ENCODE data around the gene HDAC4. TPM values are rescaled to one million over a fixed set of nuclear protein-coding genes. Genes with fewer than 3 reads are reported as not detected.

HDAC4 gene
- total RNA-seq, 1 experiment from 2014 or later = 47.6 TPM

- Histone ChIP-seq H3K9ac (ENCODE audit: low read length) (no peak overlapping the region), H3K4me2 (ENCODE audit: low read length) (no peak overlapping the region), H3K27me3 (ENCODE audit: insufficient read depth, low read length) (peaks cover 15% of the 10 kb centered on the region; the same call in 1 of the 2 replicates), H3K9me2 (ENCODE audit: insufficient read depth) (no peaks in the 10 kb centered on the region), H3K4me3 (replicated peaks in 1 of 2; ENCODE audit: low read depth in 1 of 2, low read length in 2 of 2) (no peak overlapping the region), H3K36me3 (ENCODE audit: control insufficient read depth in 1 of 2, insufficient read depth in 2 of 2, low read length in 2 of 2) (no peaks in the 10 kb centered on the region), H2AFZ (ENCODE audit: low read depth, low read length, poor library complexity, severe bottlenecking) (no peak overlapping the region), H3K27ac (ENCODE audit: low read depth, low read length) (no peak overlapping the region), H3K4me1 (ENCODE audit: control insufficient read depth in 1 of 2, insufficient read depth in 2 of 2, low read length in 2 of 2) (no peaks in the 10 kb centered on the region), H3K79me2 (ENCODE audit: insufficient read depth, low read length) (no peaks in the 10 kb centered on the region), H3K9me3 (ENCODE audit: control insufficient read depth in 1 of 2, insufficient read depth in 1 of 2, low read depth in 1 of 2, low read length in 2 of 2) (no peaks in the 10 kb centered on the region), H4K20me1 (ENCODE audit: insufficient read depth) (no peaks in the 10 kb centered on the region)
- BruUV-seq (replicated peaks) = no TSS peak
- ChIA-PET POLR2A (no interaction called here), CTCF (no interaction called here), RAD21 (ENCODE audit: low non-redundant PET in 1 of 2, low total read pairs in 2 of 2, uncharacterized antibody in 2 of 2, unreplicated experiment in 2 of 2) (no interaction called here)
- intact Hi-C loops (cut with micrococcal nuclease) = no loop called here
- ATAC-seq = no peak
- no peak for DNase-seq (ENCODE audit: low read depth, low spot score)
- TF ChIP-seq CEBPB (IDR thresholded peaks at IDR 0.05; ENCODE audit: low read depth) = no peak
These were observed 376.6 kb downstream of the HDAC4 start for GRCh38 chr2:239024226-239024625.

- H3K36me3 ChIP-seq (ENCODE audit: control insufficient read depth in 1 of 2, insufficient read depth in 2 of 2, low read length in 2 of 2) = no peaks in the 10 kb centered on the region
- H4K20me1 ChIP-seq (ENCODE audit: insufficient read depth) = no peaks in the 10 kb centered on the region
- ChIA-PET RAD21 (ENCODE audit: low non-redundant PET in 1 of 2, low total read pairs in 2 of 2, uncharacterized antibody in 2 of 2, unreplicated experiment in 2 of 2) (no interaction called here), CTCF (no interaction called here), POLR2A (no interaction called here)
- intact Hi-C loops (cut with micrococcal nuclease) = no loop called here
- H3K9ac ChIP-seq (ENCODE audit: low read length) = no peak overlapping the region
- peaks cover 15% of the 10 kb centered on the region; the same call in 1 of the 2 replicates for H3K27me3 ChIP-seq (ENCODE audit: insufficient read depth, low read length)
- no peak overlapping the region for H3K4me2 ChIP-seq (ENCODE audit: low read length)
- no peaks in the 10 kb centered on the region for H3K9me3 ChIP-seq (ENCODE audit: control insufficient read depth in 1 of 2, insufficient read depth in 1 of 2, low read depth in 1 of 2, low read length in 2 of 2)
- ATAC-seq (no peak), DNase-seq (ENCODE audit: low read depth, low spot score) (no peak)
- H3K4me1 ChIP-seq (ENCODE audit: control insufficient read depth in 1 of 2, insufficient read depth in 2 of 2, low read length in 2 of 2) = no peaks in the 10 kb centered on the region
- TF ChIP-seq SP1 (IDR thresholded peaks at IDR 0.05; ENCODE audit: low read depth) (no peak), EZH2 (IDR thresholded peaks at IDR 0.05) (no peak)
- no peaks in the 10 kb centered on the region for H3K9me2 ChIP-seq (ENCODE audit: insufficient read depth)
- no peak overlapping the region for H3K27ac ChIP-seq (ENCODE audit: low read depth, low read length)
- H3K4me3 ChIP-seq (replicated peaks in 1 of 2; ENCODE audit: low read depth in 1 of 2, low read length in 2 of 2) = no peak overlapping the region
- no peaks in the 10 kb centered on the region for H3K79me2 ChIP-seq (ENCODE audit: insufficient read depth, low read length)
- BruUV-seq (replicated peaks) = no TSS peak
- H2AFZ ChIP-seq (ENCODE audit: low read depth, low read length, poor library complexity, severe bottlenecking) = no peak overlapping the region
These were observed 378.2 kb downstream of the HDAC4 start for GRCh38 chr2:239022437-239023260.
